ENCODE data around the gene DLG5. TPM values are rescaled to one million over a fixed set of nuclear protein-coding genes. Genes with fewer than 3 reads are reported as not detected.

DLG5 gene
- polyA plus RNA-seq, 1 of the 3 experiments (the other 2 are of a cell fraction): 31.3 TPM

DNA sequence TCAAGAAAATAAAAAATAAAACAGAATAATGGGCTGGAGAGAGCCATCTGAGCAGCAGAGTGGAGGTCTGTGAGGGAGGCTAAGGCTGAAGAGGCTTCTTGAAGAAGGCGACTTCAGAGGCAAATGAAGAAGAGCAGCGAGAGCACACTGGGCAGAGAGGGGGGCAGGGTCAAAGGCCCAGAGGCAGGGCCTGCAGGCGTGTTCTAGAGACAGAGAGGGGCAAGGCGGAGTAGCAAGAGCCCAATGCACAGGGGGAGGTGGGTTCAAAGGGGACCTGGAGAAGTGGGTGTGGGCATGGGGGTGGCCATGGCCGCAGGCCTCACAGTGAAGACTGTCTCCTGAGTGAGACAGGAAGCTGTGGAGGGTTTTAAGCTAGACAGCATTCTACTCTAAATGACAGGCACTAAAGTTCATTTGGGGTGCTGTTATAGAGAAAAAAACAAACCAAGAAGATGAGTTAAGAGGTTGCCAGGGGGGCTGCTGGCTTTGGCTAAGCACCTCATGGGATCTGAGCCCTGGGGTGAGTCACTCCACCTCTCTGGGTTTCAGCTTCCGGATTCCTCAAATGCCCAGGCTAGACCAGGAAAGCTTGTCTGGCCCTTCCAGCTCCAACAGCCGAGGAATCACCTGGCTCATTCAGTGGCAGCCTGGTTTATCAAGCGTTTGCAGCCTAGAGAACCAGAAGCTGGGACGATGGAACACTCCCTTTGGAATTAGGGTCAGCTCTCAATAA lies 81.7 kb downstream of the DLG5 start:
- Histone ChIP-seq H3K4me1 (ENCODE audit: control insufficient read depth in 1 of 2, insufficient read depth in 2 of 2, low read depth in 1 of 2, low read length in 1 of 2) (peaks cover 16 to 35% of the 10 kb centered on the region in 2 experiments; a peak in 3 of 4 replicates), H3F3A (replicated peaks; ENCODE audit: insufficient read depth) (peaks cover 26% of the 10 kb centered on the region), H3K9ac (peak overlapping the region; percentile 58; the same call in 1 of the 2 replicates), H3K27me3 (ENCODE audit: insufficient read depth) (no peaks in the 10 kb centered on the region), H3K4me2 (peak overlapping the region; percentile 64), H3K27ac (ENCODE audit: low read depth in 2 of 2, low read length in 1 of 2) (peak overlapping the region; percentile 76 to 87), H3K9me2 (no peaks in the 10 kb centered on the region), H3K9me3 (no peaks in the 10 kb centered on the region), H4K20me1 (ENCODE audit: insufficient read depth) (no peaks in the 10 kb centered on the region), H3K4me3 (ENCODE audit: low read depth in 2 of 2, low read length in 1 of 2) (no peak overlapping the region), H3K36me3 (replicated peaks in 1 of 2; ENCODE audit: control insufficient read depth in 1 of 2, insufficient read depth in 2 of 2, low read length in 1 of 2) (peaks cover 28 to 31% of the 10 kb centered on the region in 2 experiments), H2AFZ (ENCODE audit: low read depth) (no peak overlapping the region), H3K79me2 (ENCODE audit: insufficient read depth) (peaks cover 11% of the 10 kb centered on the region; the same call in 1 of the 2 replicates)
- CTCF ChIA-PET: interaction anchor here (1.0 to 1.1 kb wide), 2 partner anchors 129 to 185 kb away, joined by 3 read pairs; partner anchors contain the start of gene POLR3A
- WGBS (ENCODE audit: low lambda C conversion rate): 52% methylated on average over 9 of the region's 9 CpGs
- POLR2A ChIA-PET: no interaction called here
- no peak for DNase-seq
- TF ChIP-seq FOSL2 (IDR thresholded peaks at IDR 0.05; ENCODE audit: borderline replicate concordance, low read depth): peak; percentile 79; the same call in 1 of the 2 replicates
- peak; percentile 75 for TF ChIP-seq JUND (IDR thresholded peaks at IDR 0.05)
- peak; percentile 61; the same call in 1 of the 2 replicates for TF ChIP-seq TEAD4 (IDR thresholded peaks at IDR 0.05; ENCODE audit: borderline replicate concordance, insufficient read depth)
- TF ChIP-seq TCF12 (IDR thresholded peaks at IDR 0.05): peak; percentile 38
- TF ChIP-seq POLR2AphosphoS5 (IDR thresholded peaks at IDR 0.05; ENCODE audit: low read depth, low read length): no peak
- no peak for TF ChIP-seq SIN3A (IDR thresholded peaks at IDR 0.05; ENCODE audit: borderline replicate concordance, low read depth, low read length)
- no peak for TF ChIP-seq MEF2A (IDR thresholded peaks at IDR 0.05; ENCODE audit: borderline replicate concordance, low read depth)
- TF ChIP-seq FOXJ3 (CRISPR knock-in tag; IDR thresholded peaks at IDR 0.05): no peak
- TF ChIP-seq, protein P1, sequence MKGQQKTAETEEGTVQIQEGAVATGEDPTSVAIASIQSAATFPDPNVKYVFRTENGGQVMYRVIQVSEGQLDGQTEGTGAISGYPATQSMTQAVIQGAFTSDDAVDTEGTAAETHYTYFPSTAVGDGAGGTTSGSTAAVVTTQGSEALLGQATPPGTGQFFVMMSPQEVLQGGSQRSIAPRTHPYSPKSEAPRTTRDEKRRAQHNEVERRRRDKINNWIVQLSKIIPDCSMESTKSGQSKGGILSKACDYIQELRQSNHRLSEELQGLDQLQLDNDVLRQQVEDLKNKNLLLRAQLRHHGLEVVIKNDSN (IDR thresholded peaks at IDR 0.05; ENCODE audit: borderline replicate concordance, low read depth): no peak
- TF ChIP-seq NFIC (IDR thresholded peaks at IDR 0.05; ENCODE audit: borderline replicate concordance): peak; percentile 21; the same call in 1 of the 2 replicates
- TF ChIP-seq, protein P2, sequence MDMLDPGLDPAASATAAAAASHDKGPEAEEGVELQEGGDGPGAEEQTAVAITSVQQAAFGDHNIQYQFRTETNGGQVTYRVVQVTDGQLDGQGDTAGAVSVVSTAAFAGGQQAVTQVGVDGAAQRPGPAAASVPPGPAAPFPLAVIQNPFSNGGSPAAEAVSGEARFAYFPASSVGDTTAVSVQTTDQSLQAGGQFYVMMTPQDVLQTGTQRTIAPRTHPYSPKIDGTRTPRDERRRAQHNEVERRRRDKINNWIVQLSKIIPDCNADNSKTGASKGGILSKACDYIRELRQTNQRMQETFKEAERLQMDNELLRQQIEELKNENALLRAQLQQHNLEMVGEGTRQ (IDR thresholded peaks at IDR 0.05; ENCODE audit: borderline replicate concordance, low read depth, low read length): no peak
- TF ChIP-seq SMC3 (IDR thresholded peaks at IDR 0.05; ENCODE audit: low read depth, low read length): no peak
- TF ChIP-seq, protein P3, sequence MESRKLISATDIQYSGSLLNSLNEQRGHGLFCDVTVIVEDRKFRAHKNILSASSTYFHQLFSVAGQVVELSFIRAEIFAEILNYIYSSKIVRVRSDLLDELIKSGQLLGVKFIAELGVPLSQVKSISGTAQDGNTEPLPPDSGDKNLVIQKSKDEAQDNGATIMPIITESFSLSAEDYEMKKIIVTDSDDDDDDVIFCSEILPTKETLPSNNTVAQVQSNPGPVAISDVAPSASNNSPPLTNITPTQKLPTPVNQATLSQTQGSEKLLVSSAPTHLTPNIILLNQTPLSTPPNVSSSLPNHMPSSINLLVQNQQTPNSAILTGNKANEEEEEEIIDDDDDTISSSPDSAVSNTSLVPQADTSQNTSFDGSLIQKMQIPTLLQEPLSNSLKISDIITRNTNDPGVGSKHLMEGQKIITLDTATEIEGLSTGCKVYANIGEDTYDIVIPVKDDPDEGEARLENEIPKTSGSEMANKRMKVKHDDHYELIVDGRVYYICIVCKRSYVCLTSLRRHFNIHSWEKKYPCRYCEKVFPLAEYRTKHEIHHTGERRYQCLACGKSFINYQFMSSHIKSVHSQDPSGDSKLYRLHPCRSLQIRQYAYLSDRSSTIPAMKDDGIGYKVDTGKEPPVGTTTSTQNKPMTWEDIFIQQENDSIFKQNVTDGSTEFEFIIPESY (IDR thresholded peaks at IDR 0.05; ENCODE audit: borderline replicate concordance, low read depth): no peak
- peak; percentile 13; the same call in 1 of the 2 replicates for TF ChIP-seq RXRA (IDR thresholded peaks at IDR 0.05; ENCODE audit: borderline replicate concordance, low read depth)
- TF ChIP-seq GATA2 (CRISPR knock-in tag; IDR thresholded peaks at IDR 0.05): no peak
- TF ChIP-seq, protein P4, sequence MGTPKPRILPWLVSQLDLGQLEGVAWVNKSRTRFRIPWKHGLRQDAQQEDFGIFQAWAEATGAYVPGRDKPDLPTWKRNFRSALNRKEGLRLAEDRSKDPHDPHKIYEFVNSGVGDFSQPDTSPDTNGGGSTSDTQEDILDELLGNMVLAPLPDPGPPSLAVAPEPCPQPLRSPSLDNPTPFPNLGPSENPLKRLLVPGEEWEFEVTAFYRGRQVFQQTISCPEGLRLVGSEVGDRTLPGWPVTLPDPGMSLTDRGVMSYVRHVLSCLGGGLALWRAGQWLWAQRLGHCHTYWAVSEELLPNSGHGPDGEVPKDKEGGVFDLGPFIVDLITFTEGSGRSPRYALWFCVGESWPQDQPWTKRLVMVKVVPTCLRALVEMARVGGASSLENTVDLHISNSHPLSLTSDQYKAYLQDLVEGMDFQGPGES (IDR thresholded peaks at IDR 0.05; ENCODE audit: low read depth, low read length): no peak
- no peak for TF ChIP-seq EP300 (IDR thresholded peaks at IDR 0.05; ENCODE audit: borderline replicate concordance in 1 of 2, low read depth in 1 of 2, low read length in 1 of 2)
- no peak for TF ChIP-seq NRF1 (IDR thresholded peaks at IDR 0.05; ENCODE audit: low read depth, low read length)
- no peak for TF ChIP-seq MXI1 (IDR thresholded peaks at IDR 0.05; ENCODE audit: low read depth, low read length)
- TF ChIP-seq, protein P5, sequence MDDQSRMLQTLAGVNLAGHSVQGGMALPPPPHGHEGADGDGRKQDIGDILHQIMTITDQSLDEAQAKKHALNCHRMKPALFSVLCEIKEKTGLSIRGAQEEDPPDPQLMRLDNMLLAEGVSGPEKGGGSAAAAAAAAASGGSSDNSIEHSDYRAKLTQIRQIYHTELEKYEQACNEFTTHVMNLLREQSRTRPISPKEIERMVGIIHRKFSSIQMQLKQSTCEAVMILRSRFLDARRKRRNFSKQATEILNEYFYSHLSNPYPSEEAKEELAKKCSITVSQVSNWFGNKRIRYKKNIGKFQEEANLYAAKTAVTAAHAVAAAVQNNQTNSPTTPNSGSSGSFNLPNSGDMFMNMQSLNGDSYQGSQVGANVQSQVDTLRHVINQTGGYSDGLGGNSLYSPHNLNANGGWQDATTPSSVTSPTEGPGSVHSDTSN (IDR thresholded peaks at IDR 0.05): no peak
- no peak for TF ChIP-seq GABPA (IDR thresholded peaks at IDR 0.05; ENCODE audit: low read depth)
- TF ChIP-seq RCOR1 (IDR thresholded peaks at IDR 0.05; ENCODE audit: low read length): no peak
- TF ChIP-seq CHD2 (IDR thresholded peaks at IDR 0.05; ENCODE audit: low read length, partially characterized antibody): no peak
- no peak for TF ChIP-seq YY1 (IDR thresholded peaks at IDR 0.05; ENCODE audit: low read depth)
- no peak for TF ChIP-seq RFX5 (IDR thresholded peaks at IDR 0.05; ENCODE audit: low read length)
- TF ChIP-seq, protein P6, sequence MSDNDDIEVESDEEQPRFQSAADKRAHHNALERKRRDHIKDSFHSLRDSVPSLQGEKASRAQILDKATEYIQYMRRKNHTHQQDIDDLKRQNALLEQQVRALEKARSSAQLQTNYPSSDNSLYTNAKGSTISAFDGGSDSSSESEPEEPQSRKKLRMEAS (IDR thresholded peaks at IDR 0.05; ENCODE audit: low read depth): no peak; the same call in 1 of the 2 replicates
- no peak for TF ChIP-seq FOXM1 (IDR thresholded peaks at IDR 0.05; ENCODE audit: low read depth)
- TF ChIP-seq RAD21 (IDR thresholded peaks at IDR 0.05; ENCODE audit: low read length): no peak
